Measurements from ENCODE around the gene OARD1. TPM values are rescaled to one million over a fixed set of nuclear protein-coding genes. Genes with fewer than 3 reads are reported as not detected.

Gene OARD1
- total and polyA plus RNA-seq, 2 of the 8 experiments (the other 6 are each of a cell fraction or from before 2014, with no cell fraction given): 16.8 to 35.8 TPM

DNA sequence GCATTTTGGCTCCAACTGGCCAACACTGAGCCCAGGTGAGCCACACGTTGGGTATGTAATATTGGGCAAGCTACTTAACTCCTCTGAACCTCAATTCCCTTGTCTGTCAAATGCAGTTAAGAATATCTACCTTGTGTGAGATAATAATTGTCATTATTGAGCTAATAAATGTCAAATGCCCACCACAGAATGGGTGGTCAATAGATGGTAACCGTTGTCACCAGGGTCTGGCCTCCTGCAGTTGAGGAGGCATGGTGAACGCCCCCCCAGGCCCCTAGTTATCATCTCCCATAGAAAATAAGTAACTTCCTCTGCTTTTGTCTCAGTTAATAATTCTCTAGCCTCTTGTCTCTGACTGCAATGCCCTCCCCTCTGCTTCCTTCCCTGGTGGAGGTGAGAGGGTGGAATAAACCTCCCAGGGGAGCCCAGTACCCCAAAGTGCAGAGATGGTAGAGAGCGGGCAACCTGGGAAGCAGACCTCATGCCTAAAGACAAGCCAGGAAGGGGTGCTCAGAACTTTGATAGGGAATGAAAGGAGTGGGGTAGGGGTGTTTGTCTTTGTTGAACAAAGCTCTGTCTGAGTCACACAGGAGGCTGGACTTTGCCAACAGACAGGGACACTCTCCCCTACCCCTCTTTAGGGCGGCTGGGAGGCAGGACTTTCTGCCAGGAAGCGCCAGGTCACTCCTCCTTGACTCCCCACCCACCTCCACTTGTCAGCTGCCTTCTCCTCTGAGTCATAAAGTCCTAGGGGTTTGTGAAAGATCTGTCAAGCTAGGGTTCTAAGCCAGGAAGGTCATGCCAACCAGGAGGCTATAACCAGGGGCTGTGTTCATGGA, 31.8 kb downstream of the OARD1 start:
- Histone ChIP-seq H3K9ac (replicated peaks in 1 of 4; ENCODE audit: extremely low read depth in 1 of 4, low read depth in 3 of 4, low read length in 3 of 4) (no peak overlapping the region; a peak in 1 of 7 replicates), H4K5ac (ENCODE audit: insufficient read length, low read depth, low read length) (no peak overlapping the region), H3K27me3 (replicated peaks in 1 of 4; ENCODE audit: control insufficient read depth in 3 of 4, extremely low read depth in 1 of 4, insufficient read depth in 3 of 4, low read length in 3 of 4) (no peaks in the 10 kb centered on the region), H3K9me3 (ENCODE audit: insufficient read depth in 2 of 2, low read depth in 1 of 2, low read length in 1 of 2) (no peaks in the 10 kb centered on the region), H3K4me1 (replicated peaks in 1 of 4; ENCODE audit: control insufficient read depth in 3 of 4, insufficient read depth in 4 of 4, low read length in 3 of 4) (peaks cover 0 to 4% (median 3%) of the 10 kb centered on the region in 4 experiments; a peak in 6 of 7 replicates), H3K56ac (replicated peaks; ENCODE audit: insufficient read length, low read depth, low read length) (no peak overlapping the region), H3K27ac (ENCODE audit: low read depth, low read length) (no peak overlapping the region), H3K36me3 (ENCODE audit: control insufficient read depth in 2 of 4, insufficient read depth in 4 of 4, low read length in 3 of 4) (no peaks in the 10 kb centered on the region), H4K20me1 (replicated peaks in 1 of 2; ENCODE audit: control insufficient read depth in 1 of 2, insufficient read depth in 2 of 2, low read length in 2 of 2) (no peaks in the 10 kb centered on the region), H3K23ac (ENCODE audit: insufficient read length) (no peak overlapping the region), H2BK5ac (ENCODE audit: low read depth, low read length) (no peak overlapping the region), H2BK120ac (replicated peaks; ENCODE audit: low read depth, low read length) (no peak overlapping the region), H4K91ac (replicated peaks; ENCODE audit: insufficient read length, low read length) (no peak overlapping the region), H2BK15ac (ENCODE audit: low read length) (no peak overlapping the region), H2BK12ac (ENCODE audit: low read depth, low read length) (no peak overlapping the region), H3K79me1 (ENCODE audit: low read depth, low read length) (no peaks in the 10 kb centered on the region), H3K18ac (ENCODE audit: extremely low read depth, low read length) (no peak overlapping the region), H3K4ac (replicated peaks; ENCODE audit: insufficient read length, low read depth, low read length) (no peak overlapping the region), H2AK5ac (ENCODE audit: low read depth, low read length) (no peak overlapping the region), H3K23me2 (ENCODE audit: low read depth, low read length) (no peaks in the 10 kb centered on the region), H4K8ac (ENCODE audit: extremely low read depth, insufficient read depth, low read length) (no peak overlapping the region; the same call in 1 of the 2 replicates), H3K4me2 (ENCODE audit: insufficient read depth in 1 of 2, low read depth in 2 of 2, low read length in 2 of 2) (no peak overlapping the region), H2BK20ac (ENCODE audit: low read length) (no peak overlapping the region), H2AFZ (ENCODE audit: low read length) (no peak overlapping the region), H3K79me2 (ENCODE audit: control insufficient read depth in 1 of 2, insufficient read depth in 2 of 2, low read length in 2 of 2) (no peaks in the 10 kb centered on the region), H3K14ac (ENCODE audit: insufficient read length) (no peak overlapping the region), H3K4me3 (ENCODE audit: extremely low read depth in 1 of 4, insufficient read depth in 2 of 4, low read depth in 3 of 4, low read length in 4 of 4) (no peak overlapping the region)
- no peak for DNase-seq (ENCODE audit: low read depth in 1 of 2, low spot score in 2 of 2)
- 85% methylated on average over 6 of the region's 6 CpGs; no CpG with 5 or more reads in 1 of the 2 experiments for WGBS, 2 experiments (ENCODE audit: extremely low coverage in 1 of 2, insufficient coverage in 1 of 2, insufficient read length in 1 of 2, insufficient replicate concordance in 2 of 2, low coverage in 1 of 2, low lambda C conversion rate in 2 of 2, missing lambda C conversion rate in 1 of 2)
- CTCF ChIA-PET (ENCODE audit: partially characterized antibody): interaction anchor here (0.8 to 6.0 kb wide), 38 partner anchors 8 to 467 kb away, joined by 3 to 80 read pairs (median 4); partner anchors contain the start of gene APOBEC2
- TF ChIP-seq CBX5 (IDR thresholded peaks at IDR 0.05; ENCODE audit: low read depth, low read length): no peak
- TF ChIP-seq, protein P1, sequence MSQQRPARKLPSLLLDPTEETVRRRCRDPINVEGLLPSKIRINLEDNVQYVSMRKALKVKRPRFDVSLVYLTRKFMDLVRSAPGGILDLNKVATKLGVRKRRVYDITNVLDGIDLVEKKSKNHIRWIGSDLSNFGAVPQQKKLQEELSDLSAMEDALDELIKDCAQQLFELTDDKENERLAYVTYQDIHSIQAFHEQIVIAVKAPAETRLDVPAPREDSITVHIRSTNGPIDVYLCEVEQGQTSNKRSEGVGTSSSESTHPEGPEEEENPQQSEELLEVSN (IDR thresholded peaks at IDR 0.05): no peak
- TF ChIP-seq NANOG (IDR thresholded peaks at IDR 0.05; ENCODE audit: insufficient read depth, low read depth, low read length, poor library complexity, severe bottlenecking): no peak
- no peak for TF ChIP-seq TEAD4 (IDR thresholded peaks at IDR 0.05; ENCODE audit: low read depth, low read length)
- TF ChIP-seq TAF7 (optimal IDR thresholded peaks at IDR 0.05; ENCODE audit: borderline replicate concordance, low read depth, low read length): no peak
- no peak for TF ChIP-seq KDM1A (IDR thresholded peaks at IDR 0.05; ENCODE audit: borderline replicate concordance, low read length)
- TF ChIP-seq CREB1 (IDR thresholded peaks at IDR 0.05): no peak
- TF ChIP-seq PHF8 (conservative IDR thresholded peaks at IDR 0.05; ENCODE audit: low read depth, low read length): no peak
- no peak for TF ChIP-seq HDAC2 (IDR thresholded peaks at IDR 0.05; ENCODE audit: borderline replicate concordance in 1 of 2, low read depth in 2 of 2, low read length in 2 of 2)
- FAIRE-seq: no peak
- POLR2A ChIA-PET (ENCODE audit: partially characterized antibody): interaction anchor here (1.3 to 1.6 kb wide), 2 partner anchors 12 to 43 kb away, joined by 3 to 5 read pairs; no protein-coding TSS in a partner anchor
